RWPE1 (cell line): ENCODE results near the gene TTC12.

Source experiments
- CTCF ChIA-PET: fragments of 350-600 bp; sonication (Branson Sonifier 250); formaldehyde crosslinking; extraction: SDS; loops from one replicate; lab custom pipeline; 2021; lab: Yijun Ruan, JAX
- POLR2A ChIA-PET: fragments of 400-600 bp; formaldehyde crosslinking; extraction: SDS; loops from one replicate; lab custom pipeline; 2020; ENCODE audit warnings: antibody characterized with exemption; ENCODE audit not compliant: low non-redundant PET; lab: Yijun Ruan, JAX
- DNase-seq: peaks from one replicate; pipeline ENCODE4 v3.0.0; 2012; ENCODE audit warnings: low spot score
- H3K27ac ChIP-seq: fragments of 450-650 bp; 2 replicates; pipeline ENCODE4 v1.5.1; 2017
- CTCF ChIP-seq: fragments of 450-650 bp; conservative IDR thresholded peaks from 2 replicates; pipeline ENCODE4 v1.5.1; 2017; ENCODE audit warnings: low read depth, mild to moderate bottlenecking

TTC12 gene

GRCh38 chr11:113378692-113379091, 64.3 kb downstream of the TTC12 start:
- POLR2A ChIA-PET, result no interaction called here
- no peak overlapping the region for H3K27ac ChIP-seq
- DNase-seq, result no peak
- CTCF ChIA-PET, result no interaction called here
- TF ChIP-seq CTCF, result no peak

- no peak for DNase-seq
- CTCF ChIA-PET, result interaction anchor here (0.6 kb wide), 1 partner anchor 78 kb away, joined by 3 read pairs; no protein-coding TSS in a partner anchor
- POLR2A ChIA-PET, result no interaction called here
- H3K27ac ChIP-seq, result no peak overlapping the region
- no peak for TF ChIP-seq CTCF
These were observed 67.7 kb downstream of the TTC12 start for GRCh38 chr11:113382121-113382520.

- ChIA-PET CTCF (interaction anchor here (0.6 kb wide), 1 partner anchor 547 kb away, joined by 3 read pairs; no protein-coding TSS in a partner anchor), POLR2A (interaction anchor here (0.6 kb wide), 1 partner anchor 81 kb away, joined by 3 read pairs; no protein-coding TSS in a partner anchor)
- H3K27ac ChIP-seq, result peak overlapping the region; percentile 80; the same call in 1 of the 2 replicates
- no peak for TF ChIP-seq CTCF
- peak; percentile 98 for DNase-seq
These were observed 70.2 kb downstream of the TTC12 start for GRCh38 chr11:113384551-113384950.

- ChIA-PET POLR2A (no interaction called here), CTCF (no interaction called here)
- no peak for DNase-seq
- no peak for TF ChIP-seq CTCF
- H3K27ac ChIP-seq, result peak overlapping the region; percentile 80
These were observed 71.4 kb downstream of the TTC12 start for GRCh38 chr11:113385749-113386148.

- H3K27ac ChIP-seq, result 0 out of 2 replicates have a peak overlapping the region, but pooled peaks have one; percentile 5
- TF ChIP-seq CTCF, result no peak
- no peak for DNase-seq
- CTCF ChIA-PET, result no interaction called here
- POLR2A ChIA-PET, result no interaction called here
These were observed 72.5 kb downstream of the TTC12 start for GRCh38 chr11:113386866-113387265.

- peak within 1 kb of the TSS; percentile 5; the same call in 1 of the 2 replicates for H3K27ac ChIP-seq
- ChIA-PET CTCF (no interaction called here), POLR2A (no interaction called here)
- no peak for DNase-seq
- TF ChIP-seq CTCF, result no peak
These were observed 73.3 kb downstream of the TTC12 start, which contains the start of gene ANKK1 for GRCh38 chr11:113387605-113388211. Gene ANKK1 (plus strand): TSS chr11:113387779. CDS start chr11:113387885, 106 bp downstream.
